AG09319 (cell line): Measurements from ENCODE around the gene SHROOM3.

Experiments used
- DNase-seq: peaks from one replicate; pipeline ENCODE4 v3.0.0-alpha.2; 2010; ENCODE audit warnings: low read depth; ENCODE audit errors: extremely low read depth
- CTCF ChIP-seq: IDR thresholded peaks from 2 replicates; pipeline ENCODE4 v1.5.1; 2011; ENCODE audit warnings: low read depth, mild to moderate bottlenecking, inconsistent platforms, low read length, moderate library complexity

SHROOM3 gene

GRCh38 chr4:76732246-76732645 is 297.2 kb downstream of the SHROOM3 start:
- DNase-seq: no peak
- TF ChIP-seq CTCF: no peak

GRCh38 chr4:76733068-76733771 is 298.2 kb downstream of the SHROOM3 start:
- TF ChIP-seq CTCF: no peak; the same call in 1 of the 2 replicates
- no peak for DNase-seq

- TF ChIP-seq CTCF: no peak
- DNase-seq: no peak
Observed at GRCh38 chr4:76736414-76736813, 301.4 kb downstream of the SHROOM3 start.

GRCh38 chr4:76737180-76737579 is 302.2 kb downstream of the SHROOM3 start:
- no peak for TF ChIP-seq CTCF
- no peak for DNase-seq

- TF ChIP-seq CTCF: no peak
- DNase-seq: no peak
Observed at GRCh38 chr4:76737771-76738085, 302.7 kb downstream of the SHROOM3 start.

GRCh38 chr4:76738086-76738931 is 303.3 kb downstream of the SHROOM3 start:
- peak; percentile 91 for DNase-seq
- no peak for TF ChIP-seq CTCF

GRCh38 chr4:76740192-76740591 is 305.2 kb downstream of the SHROOM3 start:
- TF ChIP-seq CTCF: no peak
- no peak for DNase-seq
